D721Med (cell line): Measurements from ENCODE around the gene PDCD4.

Source experiments
- DNase-seq: peaks from one replicate; pipeline ENCODE4 v3.0.0; 2011; ENCODE audit warnings: low spot score; ENCODE audit not compliant: insufficient read length
- FAIRE-seq: peaks from 2 replicates; lab custom pipeline; 2011; peaks lifted over from hg19 to GRCh38; lab: Jason Lieb, UNC
- TF ChIP-seq, protein P1 (sequence below): IDR thresholded peaks from 2 replicates; pipeline ENCODE4 v1.5.1; 2012; ENCODE audit warnings: mild to moderate bottlenecking, control low read depth; ENCODE audit not compliant: insufficient read depth; ENCODE audit errors: missing control alignments

PDCD4 gene

GRCh38 chr10:110872984-110873923, 1.5 kb downstream of the PDCD4 start:
- FAIRE-seq (no peak), DNase-seq (no peak)
- TF ChIP-seq, protein P1, sequence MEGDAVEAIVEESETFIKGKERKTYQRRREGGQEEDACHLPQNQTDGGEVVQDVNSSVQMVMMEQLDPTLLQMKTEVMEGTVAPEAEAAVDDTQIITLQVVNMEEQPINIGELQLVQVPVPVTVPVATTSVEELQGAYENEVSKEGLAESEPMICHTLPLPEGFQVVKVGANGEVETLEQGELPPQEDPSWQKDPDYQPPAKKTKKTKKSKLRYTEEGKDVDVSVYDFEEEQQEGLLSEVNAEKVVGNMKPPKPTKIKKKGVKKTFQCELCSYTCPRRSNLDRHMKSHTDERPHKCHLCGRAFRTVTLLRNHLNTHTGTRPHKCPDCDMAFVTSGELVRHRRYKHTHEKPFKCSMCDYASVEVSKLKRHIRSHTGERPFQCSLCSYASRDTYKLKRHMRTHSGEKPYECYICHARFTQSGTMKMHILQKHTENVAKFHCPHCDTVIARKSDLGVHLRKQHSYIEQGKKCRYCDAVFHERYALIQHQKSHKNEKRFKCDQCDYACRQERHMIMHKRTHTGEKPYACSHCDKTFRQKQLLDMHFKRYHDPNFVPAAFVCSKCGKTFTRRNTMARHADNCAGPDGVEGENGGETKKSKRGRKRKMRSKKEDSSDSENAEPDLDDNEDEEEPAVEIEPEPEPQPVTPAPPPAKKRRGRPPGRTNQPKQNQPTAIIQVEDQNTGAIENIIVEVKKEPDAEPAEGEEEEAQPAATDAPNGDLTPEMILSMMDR = no peak

GRCh38 chr10:110873951-110874350, 2.2 kb downstream of the PDCD4 start:
- no peak for DNase-seq
- no peak for FAIRE-seq
- TF ChIP-seq, protein P1 = no peak

GRCh38 chr10:110876000-110876399, 4.3 kb downstream of the PDCD4 start:
- TF ChIP-seq, protein P1 = no peak
- FAIRE-seq = no peak
- no peak for DNase-seq

GRCh38 chr10:110876788-110877187, 5.1 kb downstream of the PDCD4 start:
- TF ChIP-seq, protein P1 = no peak
- DNase-seq = no peak
- FAIRE-seq = no peak

- DNase-seq (no peak), FAIRE-seq (no peak)
- TF ChIP-seq, protein P1 = no peak
Measured at GRCh38 chr10:110880012-110880411, 8.3 kb downstream of the PDCD4 start.

- TF ChIP-seq, protein P1 = no peak
- DNase-seq (no peak), FAIRE-seq (no peak)
Measured at GRCh38 chr10:110881247-110881646, 9.5 kb downstream of the PDCD4 start.

DNA sequence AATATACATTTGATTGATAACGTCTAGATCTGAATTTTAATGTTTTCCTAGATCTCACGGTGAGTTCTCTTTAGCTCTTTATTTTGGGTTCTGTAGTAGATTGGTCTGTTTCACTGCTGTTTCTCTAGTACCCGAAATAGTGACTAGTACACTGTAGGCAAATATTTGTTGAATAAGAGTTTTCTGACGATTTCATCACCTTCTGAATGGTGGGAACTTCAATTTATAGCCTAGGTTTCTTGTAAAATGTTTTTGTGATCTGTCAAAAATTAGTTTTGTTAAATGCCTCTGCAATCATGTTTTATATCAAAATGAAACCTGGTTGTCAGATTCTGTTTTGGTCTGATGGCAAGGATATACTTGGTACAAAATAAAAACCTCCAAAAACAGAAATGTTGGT, 10.2 kb downstream of the PDCD4 start:
- TF ChIP-seq, protein P1 = no peak
- no peak for DNase-seq
- FAIRE-seq = no peak
